ENCODE results near the gene LSM6. TPM values are rescaled to one million over a fixed set of nuclear protein-coding genes. Genes with fewer than 3 reads are reported as not detected.

The LSM6 gene
- total RNA-seq, 1 donor from 2014 or later = 36.4 TPM

DNA sequence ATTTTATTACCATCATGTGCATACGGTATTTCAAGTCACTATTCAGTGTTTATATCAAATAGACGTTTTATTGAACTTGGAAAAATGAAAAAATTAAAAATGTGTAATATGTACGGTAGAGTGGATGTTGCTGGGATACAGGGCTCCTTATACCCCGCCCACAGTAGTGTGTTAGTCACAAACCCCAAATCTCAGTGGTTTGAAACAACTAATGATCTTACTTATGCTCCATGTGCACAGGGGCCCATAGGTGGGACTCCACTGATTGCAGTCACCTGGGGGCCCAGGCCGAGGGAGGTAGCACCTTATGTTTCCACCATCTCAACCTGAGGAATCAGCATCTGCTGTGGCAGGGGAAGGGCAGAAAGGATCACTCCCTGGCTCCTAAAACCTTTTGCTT lies 18.1 kb downstream of the LSM6 start:
- DNase-seq (no peak), ATAC-seq (no peak)
- Histone ChIP-seq H3K27me3 (ENCODE audit: low read depth) (no peaks in the 10 kb centered on the region), H3K27ac (no peak overlapping the region), H3K4me3 (no peak overlapping the region), H3K9me3 (no peaks in the 10 kb centered on the region), H3K4me1 (no peaks in the 10 kb centered on the region), H3K36me3 (peaks cover 37% of the 10 kb centered on the region)
- TF ChIP-seq, protein P1, sequence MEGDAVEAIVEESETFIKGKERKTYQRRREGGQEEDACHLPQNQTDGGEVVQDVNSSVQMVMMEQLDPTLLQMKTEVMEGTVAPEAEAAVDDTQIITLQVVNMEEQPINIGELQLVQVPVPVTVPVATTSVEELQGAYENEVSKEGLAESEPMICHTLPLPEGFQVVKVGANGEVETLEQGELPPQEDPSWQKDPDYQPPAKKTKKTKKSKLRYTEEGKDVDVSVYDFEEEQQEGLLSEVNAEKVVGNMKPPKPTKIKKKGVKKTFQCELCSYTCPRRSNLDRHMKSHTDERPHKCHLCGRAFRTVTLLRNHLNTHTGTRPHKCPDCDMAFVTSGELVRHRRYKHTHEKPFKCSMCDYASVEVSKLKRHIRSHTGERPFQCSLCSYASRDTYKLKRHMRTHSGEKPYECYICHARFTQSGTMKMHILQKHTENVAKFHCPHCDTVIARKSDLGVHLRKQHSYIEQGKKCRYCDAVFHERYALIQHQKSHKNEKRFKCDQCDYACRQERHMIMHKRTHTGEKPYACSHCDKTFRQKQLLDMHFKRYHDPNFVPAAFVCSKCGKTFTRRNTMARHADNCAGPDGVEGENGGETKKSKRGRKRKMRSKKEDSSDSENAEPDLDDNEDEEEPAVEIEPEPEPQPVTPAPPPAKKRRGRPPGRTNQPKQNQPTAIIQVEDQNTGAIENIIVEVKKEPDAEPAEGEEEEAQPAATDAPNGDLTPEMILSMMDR (IDR thresholded peaks at IDR 0.05) = no peak
- intact Hi-C loops (cut with DNase I) = no loop called here

DNA sequence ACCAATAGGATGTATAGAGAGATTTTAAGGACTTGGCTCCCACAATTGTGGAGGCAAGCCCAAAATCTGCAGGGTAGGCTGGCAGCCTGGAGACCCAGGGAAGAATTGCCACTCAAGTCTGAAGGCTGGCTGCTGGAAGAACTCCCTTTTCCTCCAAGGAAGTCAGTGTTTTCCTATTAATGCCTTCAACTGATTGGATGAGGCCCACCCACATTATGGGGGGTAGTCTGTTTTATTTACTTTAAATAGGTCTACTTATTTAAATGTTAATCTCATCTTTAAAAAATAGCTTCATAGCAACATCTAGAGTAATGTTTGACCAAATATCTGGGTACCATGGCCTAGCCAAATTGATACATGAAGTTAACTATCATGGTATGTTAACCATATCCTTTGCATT lies 18.7 kb downstream of the LSM6 start:
- ATAC-seq = no peak
- no peak for DNase-seq

DNA sequence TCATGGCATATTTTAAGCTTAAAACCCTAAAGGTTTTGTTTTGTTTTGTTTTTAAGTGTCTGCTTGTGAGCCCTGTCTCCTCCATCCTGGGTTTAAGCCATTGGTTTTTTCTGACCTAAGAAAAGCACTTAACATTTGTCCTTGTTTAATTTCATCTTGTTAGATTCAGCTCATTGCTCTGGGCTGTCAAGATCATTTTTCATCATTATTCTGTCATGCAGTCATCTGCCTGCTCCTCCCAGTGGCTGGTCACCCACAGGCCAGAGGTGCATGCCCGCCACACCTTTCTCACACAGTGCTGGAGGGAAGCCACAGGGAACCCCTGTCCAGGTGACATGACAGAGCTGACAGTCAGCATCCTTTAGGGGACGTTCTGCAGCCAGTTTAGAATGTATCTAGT lies 27.1 kb downstream of the LSM6 start:
- DNase-seq (no peak), ATAC-seq (no peak)
- no peaks in the 10 kb centered on the region for H3K4me1 ChIP-seq
- intact Hi-C loops (cut with DNase I) = no loop called here
- H3K9me3 ChIP-seq = no peaks in the 10 kb centered on the region
- no peaks in the 10 kb centered on the region for H3K36me3 ChIP-seq
- no peak overlapping the region for H3K4me3 ChIP-seq
- H3K27ac ChIP-seq = no peak overlapping the region
- TF ChIP-seq, protein P1 (IDR thresholded peaks at IDR 0.05) = no peak
- H3K27me3 ChIP-seq (ENCODE audit: low read depth) = no peaks in the 10 kb centered on the region

More for the DNA sequence above, 18.7 kb downstream of the LSM6 start:
- Histone ChIP-seq H3K36me3 (peaks cover 31% of the 10 kb centered on the region), H3K4me1 (no peaks in the 10 kb centered on the region), H3K4me3 (no peak overlapping the region), H3K27ac (no peak overlapping the region), H3K9me3 (no peaks in the 10 kb centered on the region), H3K27me3 (ENCODE audit: low read depth) (no peaks in the 10 kb centered on the region)
- TF ChIP-seq, protein P1 (IDR thresholded peaks at IDR 0.05) = no peak
- intact Hi-C loops (cut with DNase I) = no loop called here

GRCh38 chr4:146207410-146207809 lies 31.9 kb downstream of the LSM6 start:
- H3K27ac ChIP-seq = no peak overlapping the region
- intact Hi-C loops (cut with DNase I) = no loop called here
- DNase-seq = no peak
- TF ChIP-seq, protein P1 (IDR thresholded peaks at IDR 0.05) = no peak
- no peaks in the 10 kb centered on the region for H3K9me3 ChIP-seq
- H3K36me3 ChIP-seq = no peaks in the 10 kb centered on the region
- no peak overlapping the region for H3K4me3 ChIP-seq
- no peak for ATAC-seq
- H3K4me1 ChIP-seq = no peaks in the 10 kb centered on the region
- H3K27me3 ChIP-seq (ENCODE audit: low read depth) = no peaks in the 10 kb centered on the region

- DNase-seq (no peak), ATAC-seq (no peak)
- TF ChIP-seq, protein P1 (IDR thresholded peaks at IDR 0.05) = no peak
- Histone ChIP-seq H3K9me3 (no peaks in the 10 kb centered on the region), H3K4me1 (no peaks in the 10 kb centered on the region), H3K4me3 (no peak overlapping the region), H3K27me3 (ENCODE audit: low read depth) (no peaks in the 10 kb centered on the region), H3K27ac (no peak overlapping the region), H3K36me3 (no peaks in the 10 kb centered on the region)
- intact Hi-C loops (cut with DNase I) = no loop called here
Observed at GRCh38 chr4:146210890-146211289, 35.4 kb downstream of the LSM6 start.

DNA sequence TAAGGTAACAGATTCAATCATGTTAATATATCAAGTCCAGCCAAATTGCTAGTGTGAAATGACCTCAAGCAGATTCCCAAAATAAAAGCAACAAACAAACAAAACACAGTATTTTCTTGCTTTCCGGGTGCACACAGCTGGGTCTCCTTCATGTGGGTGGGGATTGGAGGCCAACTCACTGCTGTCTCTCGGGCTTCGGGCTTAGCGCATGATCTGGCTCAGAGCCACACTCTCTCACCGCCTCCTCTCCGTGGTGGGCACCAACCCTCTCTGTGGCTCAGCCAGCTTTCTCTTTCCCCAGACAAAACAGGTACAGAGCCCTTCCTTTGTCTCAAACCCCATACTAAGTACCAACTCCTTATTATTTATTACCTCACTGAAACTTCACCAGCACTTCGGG lies 35.9 kb downstream of the LSM6 start:
- H3K4me1 ChIP-seq = no peaks in the 10 kb centered on the region
- H3K36me3 ChIP-seq = no peaks in the 10 kb centered on the region
- ATAC-seq (no peak), DNase-seq (no peak)
- H3K27ac ChIP-seq = no peak overlapping the region
- H3K4me3 ChIP-seq = no peak overlapping the region
- intact Hi-C loops (cut with DNase I) = no loop called here
- no peaks in the 10 kb centered on the region for H3K27me3 ChIP-seq (ENCODE audit: low read depth)
- no peaks in the 10 kb centered on the region for H3K9me3 ChIP-seq
- TF ChIP-seq, protein P1 (IDR thresholded peaks at IDR 0.05) = no peak
